Neural progenitor cell (in vitro differentiated cells): ENCODE results near the gene SP7. TPM values are rescaled to one million over a fixed set of nuclear protein-coding genes. Genes with fewer than 3 reads are reported as not detected.

Experiments used
- DNase-seq: peaks from one replicate; pipeline ENCODE4 v3.0.0-alpha.2; 2016; ENCODE audit warnings: low spot score
- H2AFZ ChIP-seq: fragments of 200-600 bp; sonication (generic); replicated peaks from 2 replicates; pipeline ENCODE4 v1.6.1; 2016; ENCODE audit warnings: antibody characterized with exemption
- H3F3A ChIP-seq: fragments of 200-600 bp; sonication (generic); 2 replicates; pipeline ENCODE4 v1.6.1; 2016; ENCODE audit warnings: antibody characterized with exemption, low read depth
- H3K27ac ChIP-seq: fragments of 200-600 bp; sonication (generic); 2 replicates; pipeline ENCODE4 v1.5.1; 2016; ENCODE audit warnings: mild to moderate bottlenecking
- H3K27me3 ChIP-seq: fragments of 200-600 bp; sonication (generic); 2 replicates; pipeline ENCODE4 v1.6.1; 2016; ENCODE audit warnings: mild to moderate bottlenecking, moderate library complexity
- H3K36me3 ChIP-seq: fragments of 200-600 bp; sonication (generic); 2 replicates; pipeline ENCODE4 v1.5.1; 2016
- H3K4me1 ChIP-seq: fragments of 200-600 bp; sonication (generic); 2 replicates; pipeline ENCODE4 v1.6.1; 2016; ENCODE audit warnings: mixed run types
- H3K4me2 ChIP-seq: fragments of 200-600 bp; sonication (generic); 2 replicates; pipeline ENCODE4 v1.6.1; 2016
- H3K4me3 ChIP-seq: fragments of 200-600 bp; sonication (generic); 2 replicates; pipeline ENCODE4 v1.5.1; 2016
- H3K79me2 ChIP-seq: fragments of 200-600 bp; sonication (generic); 2 replicates; pipeline ENCODE4 v1.6.1; 2016; ENCODE audit warnings: low read depth
- H3K9ac ChIP-seq: fragments of 200-600 bp; sonication (generic); 2 replicates; pipeline ENCODE4 v1.6.1; 2016
- H3K9me3 ChIP-seq: fragments of 200-600 bp; sonication (generic); 2 replicates; pipeline ENCODE4 v1.5.1; 2016; ENCODE audit warnings: low read depth
- H4K20me1 ChIP-seq: fragments of 200-600 bp; sonication (generic); 2 replicates; pipeline ENCODE4 v1.6.1; 2016; ENCODE audit warnings: low read depth
- H3K27ac Mint-ChIP-seq: 3 replicates; pipeline ENCODE4 v1.8.0; 2021; ENCODE audit warnings: mixed read lengths
- H3K27me3 Mint-ChIP-seq: 2 replicates; pipeline ENCODE4 v1.8.0; 2022; ENCODE audit warnings: low read depth, mild to moderate bottlenecking, inconsistent platforms, moderate library complexity, mixed read lengths; ENCODE audit not compliant: insufficient read depth
- H3K36me3 Mint-ChIP-seq: 3 replicates; pipeline ENCODE4 v1.8.0; 2021; ENCODE audit warnings: mixed read lengths
- H3K4me1 Mint-ChIP-seq: 3 replicates; pipeline ENCODE4 v1.8.0; 2021; ENCODE audit warnings: mixed read lengths
- H3K4me3 Mint-ChIP-seq: 3 replicates; pipeline ENCODE4 v1.8.0; 2021; ENCODE audit warnings: mild to moderate bottlenecking, moderate library complexity, mixed read lengths
- H3K9me3 Mint-ChIP-seq: 3 replicates; pipeline ENCODE4 v1.8.0; 2020; ENCODE audit warnings: mixed read lengths
- CTCF ChIP-seq: fragments of 200-600 bp; sonication (generic); IDR thresholded peaks from 2 replicates; pipeline ENCODE4 v1.5.1; 2017; ENCODE audit warnings: antibody characterized with exemption, mild to moderate bottlenecking
- EZH2 ChIP-seq: fragments of 200-600 bp; sonication (generic); IDR thresholded peaks from 2 replicates; pipeline ENCODE4 v1.6.1; 2017; ENCODE audit warnings: antibody characterized with exemption, mild to moderate bottlenecking, moderate library complexity
- EZH2phosphoT487 ChIP-seq: fragments of 200-600 bp; sonication (generic); IDR thresholded peaks from 2 replicates; pipeline ENCODE4 v1.6.1; 2017; ENCODE audit warnings: antibody characterized with exemption
- total RNA-seq: library from RNA; depleted of rRNA; stranded (reverse); fragments of >200 nt; gene quantifications from 2 replicates; pipeline ENCODE4 v1.2.3, GENCODE V29; 2015; ENCODE audit warnings: low replicate concordance

Gene SP7
- total RNA-seq: 0.74 and 0.90 TPM in 2 replicates

- Histone ChIP-seq H3K4me3 (no peak within 1 kb of the TSS), H3K27me3 (no peaks in the 10 kb centered on the region), H3K79me2 (no peaks in the 10 kb centered on the region), H3K9me3 (no peaks in the 10 kb centered on the region), H3K9ac (no peak within 1 kb of the TSS), H3F3A (peaks cover 2% of the 10 kb centered on the region), H2AFZ (peak within 1 kb of the TSS; percentile 63), H3K4me2 (peak within 1 kb of the TSS; percentile 61), H3K27ac (no peak within 1 kb of the TSS), H3K36me3 (no peaks in the 10 kb centered on the region), H4K20me1 (no peaks in the 10 kb centered on the region), H3K4me1 (peaks cover 36% of the 10 kb centered on the region)
- no peak within 1 kb of the TSS for H3K4me3 Mint-ChIP-seq
- peaks cover 9% of the 10 kb centered on the region for H3K27me3 Mint-ChIP-seq
- H3K4me1 Mint-ChIP-seq: peaks cover 38% of the 10 kb centered on the region
- no peaks in the 10 kb centered on the region for H3K9me3 Mint-ChIP-seq
- TF ChIP-seq EZH2phosphoT487 (no peak), EZH2 (no peak), CTCF (no peak)
- H3K27ac Mint-ChIP-seq: peak within 1 kb of the TSS; percentile 34
- peak; percentile 37 for DNase-seq
- H3K36me3 Mint-ChIP-seq: no peaks in the 10 kb centered on the region
Measured at GRCh38 chr12:53336181-53336681, at the start of gene SP7. SP7 (minus strand) TSS chr12:53336354; CDS start chr12:53335646, 708 bp downstream.

- peaks cover 42% of the 10 kb centered on the region for H3K36me3 Mint-ChIP-seq
- Histone ChIP-seq H3K4me1 (peaks cover 22% of the 10 kb centered on the region), H3K36me3 (peaks cover 3% of the 10 kb centered on the region), H3K9me3 (no peaks in the 10 kb centered on the region), H3K79me2 (peaks cover 75% of the 10 kb centered on the region), H4K20me1 (peaks cover 69% of the 10 kb centered on the region), H2AFZ (no peak overlapping the region), H3F3A (peaks cover 28% of the 10 kb centered on the region), H3K4me3 (peak overlapping the region; percentile 26), H3K27ac (no peak overlapping the region), H3K4me2 (peak overlapping the region; percentile 56), H3K9ac (no peak overlapping the region), H3K27me3 (no peaks in the 10 kb centered on the region)
- no peaks in the 10 kb centered on the region for H3K9me3 Mint-ChIP-seq
- peak overlapping the region; percentile 86 for H3K4me3 Mint-ChIP-seq
- DNase-seq: no peak
- peaks cover 6% of the 10 kb centered on the region for H3K27me3 Mint-ChIP-seq
- no peak for TF ChIP-seq EZH2
- no peak for TF ChIP-seq EZH2phosphoT487
- no peak for TF ChIP-seq CTCF
- H3K27ac Mint-ChIP-seq: peak overlapping the region; percentile 22
- H3K4me1 Mint-ChIP-seq: peaks cover 45% of the 10 kb centered on the region
Measured at GRCh38 chr12:53383258-53383657, 47.1 kb upstream of the SP7 start.

- Histone ChIP-seq H4K20me1 (peaks cover 56% of the 10 kb centered on the region), H3K9me3 (no peaks in the 10 kb centered on the region), H2AFZ (no peak overlapping the region), H3K4me3 (peak overlapping the region; percentile 59), H3K27ac (no peak overlapping the region), H3K27me3 (no peaks in the 10 kb centered on the region), H3K79me2 (peaks cover 62% of the 10 kb centered on the region), H3K4me2 (peak overlapping the region; percentile 78), H3K4me1 (peaks cover 24% of the 10 kb centered on the region), H3K9ac (no peak overlapping the region), H3K36me3 (peaks cover 3% of the 10 kb centered on the region), H3F3A (peaks cover 32% of the 10 kb centered on the region)
- peak; percentile 74 for DNase-seq
- Mint-ChIP-seq H3K4me3 (peak overlapping the region; percentile 86), H3K27me3 (peaks cover 6% of the 10 kb centered on the region), H3K36me3 (peaks cover 35% of the 10 kb centered on the region), H3K9me3 (no peaks in the 10 kb centered on the region), H3K4me1 (peaks cover 37% of the 10 kb centered on the region), H3K27ac (peak overlapping the region; percentile 13)
- TF ChIP-seq EZH2 (no peak), CTCF (peak; percentile 60)
Measured at GRCh38 chr12:53381731-53382630, 45.8 kb upstream of the SP7 start.
